Gastroesophageal sphincter (tissue), 3 donors: ENCODE results near the gene STK32C.

Experiments used
- EP300 ChIP-seq: sonication (generic); formaldehyde crosslinking; IDR thresholded peaks from one replicate; pipeline ENCODE4 v1.6.1; 2017; ENCODE audit warnings: antibody characterized with exemption, mild to moderate bottlenecking
- POLR2A ChIP-seq, 2 donors: fragments of 450-650 bp; IDR thresholded peaks; one replicate each; pipeline ENCODE4 v1.6.1; 2017; ENCODE audit warnings: antibody characterized with exemption in 2 of 2, mild to moderate bottlenecking in 2 of 2, moderate library complexity in 1 of 2
- POLR2AphosphoS5 ChIP-seq: sonication (generic); formaldehyde crosslinking; IDR thresholded peaks from one replicate; pipeline ENCODE4 v1.6.1; 2017; ENCODE audit warnings: antibody characterized with exemption
- TF ChIP-seq, protein P1 (sequence below), 4 experiments: fragments of 200-600 bp in 2 of 4; fragments of 450-650 bp in 2 of 4; sonication (generic) in 1 of 4; IDR thresholded peaks; one replicate each; pipeline ENCODE4 v1.5.1; 2017 to 2019; ENCODE audit warnings: antibody characterized with exemption in 4 of 4, mild to moderate bottlenecking in 2 of 4, moderate library complexity in 2 of 4

DNA sequence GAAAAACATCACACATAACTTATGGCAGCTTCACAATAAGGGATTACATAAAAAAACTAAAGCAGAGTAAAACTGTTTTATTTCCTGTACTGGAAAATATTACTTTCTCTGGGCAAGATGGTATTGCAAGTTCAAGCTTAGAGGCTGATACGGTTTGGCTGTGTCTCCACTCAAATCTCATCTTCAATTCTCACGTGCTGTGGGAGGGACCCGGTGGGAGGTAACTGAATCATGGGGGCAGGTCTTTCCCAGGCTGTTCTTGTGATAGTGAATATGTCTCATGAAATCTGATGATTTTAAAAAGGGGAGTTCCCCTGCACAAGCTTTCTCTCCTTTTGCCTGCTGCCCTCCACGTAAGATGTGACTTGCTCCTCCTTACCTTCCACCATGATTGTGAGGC, 19.2 kb upstream of the STK32C start:
- TF ChIP-seq POLR2AphosphoS5: no peak
- TF ChIP-seq, protein P1, sequence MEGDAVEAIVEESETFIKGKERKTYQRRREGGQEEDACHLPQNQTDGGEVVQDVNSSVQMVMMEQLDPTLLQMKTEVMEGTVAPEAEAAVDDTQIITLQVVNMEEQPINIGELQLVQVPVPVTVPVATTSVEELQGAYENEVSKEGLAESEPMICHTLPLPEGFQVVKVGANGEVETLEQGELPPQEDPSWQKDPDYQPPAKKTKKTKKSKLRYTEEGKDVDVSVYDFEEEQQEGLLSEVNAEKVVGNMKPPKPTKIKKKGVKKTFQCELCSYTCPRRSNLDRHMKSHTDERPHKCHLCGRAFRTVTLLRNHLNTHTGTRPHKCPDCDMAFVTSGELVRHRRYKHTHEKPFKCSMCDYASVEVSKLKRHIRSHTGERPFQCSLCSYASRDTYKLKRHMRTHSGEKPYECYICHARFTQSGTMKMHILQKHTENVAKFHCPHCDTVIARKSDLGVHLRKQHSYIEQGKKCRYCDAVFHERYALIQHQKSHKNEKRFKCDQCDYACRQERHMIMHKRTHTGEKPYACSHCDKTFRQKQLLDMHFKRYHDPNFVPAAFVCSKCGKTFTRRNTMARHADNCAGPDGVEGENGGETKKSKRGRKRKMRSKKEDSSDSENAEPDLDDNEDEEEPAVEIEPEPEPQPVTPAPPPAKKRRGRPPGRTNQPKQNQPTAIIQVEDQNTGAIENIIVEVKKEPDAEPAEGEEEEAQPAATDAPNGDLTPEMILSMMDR (IDR thresholded peaks at IDR 0.05): no peak
- no peak for TF ChIP-seq POLR2A (IDR thresholded peaks at IDR 0.05)
- TF ChIP-seq EP300: no peak
